Stimulated activated CD8-positive, alpha-beta memory T cell treated with anti-CD3 and anti-CD28 coated beads, Interleukin-15, amount 100 ng/mL, for 24 hours (primary cell): ENCODE data around the gene PNRC1.
"Not testable (repeated sequence)": the region's sequence is repeated elsewhere in the genome, so short reads cannot be mapped to it uniquely, and the experiment has no call there.

Source experiments
- DNase-seq: peaks from one replicate; pipeline ENCODE4 v3.0.0-alpha.2; 2020; ENCODE audit warnings: low read depth

Gene PNRC1

GRCh38 chr6:89110284-89110683, 29.7 kb downstream of the PNRC1 start:
- no peak for DNase-seq

GRCh38 chr6:89111933-89112332, 31.4 kb downstream of the PNRC1 start:
- DNase-seq, result no peak

- DNase-seq, result no peak
Observed at GRCh38 chr6:89116702-89117101, 36.2 kb downstream of the PNRC1 start.

- DNase-seq, result peak; percentile 5
Observed at GRCh38 chr6:89117211-89118108, 36.9 kb downstream of the PNRC1 start, which contains the start of gene SRSF12. Gene SRSF12 (minus strand): TSS chr6:89118071. CDS start chr6:89117887, 184 bp downstream.

- no peak for DNase-seq
Observed at GRCh38 chr6:89118931-89119330, 38.4 kb downstream of the PNRC1 start.

GRCh38 chr6:89120371-89120770, 39.8 kb downstream of the PNRC1 start:
- DNase-seq, result no peak

GRCh38 chr6:89121934-89122333, 41.4 kb downstream of the PNRC1 start:
- DNase-seq, result no peak

GRCh38 chr6:89122625-89123024, 42.1 kb downstream of the PNRC1 start:
- DNase-seq, result no peak

- DNase-seq, result not testable (repeated sequence)
Observed at GRCh38 chr6:89128256-89128671, 47.7 kb downstream of the PNRC1 start.

GRCh38 chr6:89131599-89131998, 51.0 kb downstream of the PNRC1 start:
- DNase-seq, result no peak

GRCh38 chr6:89132057-89132456, 51.5 kb downstream of the PNRC1 start:
- no peak for DNase-seq

- no peak for DNase-seq
Observed at GRCh38 chr6:89133981-89134380, 53.4 kb downstream of the PNRC1 start.

- DNase-seq, result no peak
Observed at GRCh38 chr6:89134723-89135122, 54.2 kb downstream of the PNRC1 start.
